ENCODE measurements around the gene KCND3.

DNA sequence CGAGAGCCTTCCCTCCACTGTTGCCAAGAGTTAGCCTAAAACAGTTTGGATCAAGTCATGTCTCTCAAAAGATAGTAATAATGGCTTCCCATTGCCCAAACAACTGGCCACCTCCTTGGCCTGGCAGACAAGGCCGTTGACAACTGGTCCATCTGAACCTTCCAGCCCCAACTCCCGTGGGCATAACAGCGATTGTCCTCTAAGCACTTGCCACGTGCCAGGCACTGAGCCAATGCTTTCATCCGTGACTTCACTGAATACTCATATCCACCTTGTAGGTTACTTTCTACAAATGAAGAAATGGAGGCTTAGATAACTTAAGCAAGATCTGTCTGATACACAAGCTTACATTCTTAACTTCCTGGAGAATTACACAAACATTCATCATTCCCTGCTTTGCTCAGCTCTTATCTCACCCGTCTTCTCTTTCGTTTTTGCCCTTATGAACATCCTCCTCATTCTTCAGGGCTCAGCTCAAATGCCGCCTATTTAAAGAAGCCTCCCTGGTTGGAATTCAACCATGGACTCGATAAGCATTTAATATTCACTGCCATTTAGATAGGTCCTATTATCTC is 106.4 kb downstream of the KCND3 start:
- TF ChIP-seq, protein P1, sequence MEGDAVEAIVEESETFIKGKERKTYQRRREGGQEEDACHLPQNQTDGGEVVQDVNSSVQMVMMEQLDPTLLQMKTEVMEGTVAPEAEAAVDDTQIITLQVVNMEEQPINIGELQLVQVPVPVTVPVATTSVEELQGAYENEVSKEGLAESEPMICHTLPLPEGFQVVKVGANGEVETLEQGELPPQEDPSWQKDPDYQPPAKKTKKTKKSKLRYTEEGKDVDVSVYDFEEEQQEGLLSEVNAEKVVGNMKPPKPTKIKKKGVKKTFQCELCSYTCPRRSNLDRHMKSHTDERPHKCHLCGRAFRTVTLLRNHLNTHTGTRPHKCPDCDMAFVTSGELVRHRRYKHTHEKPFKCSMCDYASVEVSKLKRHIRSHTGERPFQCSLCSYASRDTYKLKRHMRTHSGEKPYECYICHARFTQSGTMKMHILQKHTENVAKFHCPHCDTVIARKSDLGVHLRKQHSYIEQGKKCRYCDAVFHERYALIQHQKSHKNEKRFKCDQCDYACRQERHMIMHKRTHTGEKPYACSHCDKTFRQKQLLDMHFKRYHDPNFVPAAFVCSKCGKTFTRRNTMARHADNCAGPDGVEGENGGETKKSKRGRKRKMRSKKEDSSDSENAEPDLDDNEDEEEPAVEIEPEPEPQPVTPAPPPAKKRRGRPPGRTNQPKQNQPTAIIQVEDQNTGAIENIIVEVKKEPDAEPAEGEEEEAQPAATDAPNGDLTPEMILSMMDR (IDR thresholded peaks at IDR 0.05), result no peak
- no peak for TF ChIP-seq POLR2A (IDR thresholded peaks at IDR 0.05)
